ENCODE data around the gene WWC1. TPM values are rescaled to one million over a fixed set of nuclear protein-coding genes. Genes with fewer than 3 reads are reported as not detected.
A peak's percentile ranks its signal among the peaks of the same experiment; 100 is the strongest.

WWC1 gene
- total and polyA plus RNA-seq, 9 of the 15 experiments (the other 6 are each of a cell fraction or from before 2014, with no cell fraction given): under 0.01 to 0.54 (median 0.42) TPM; not detected in 6

GRCh38 chr5:168486136-168486879 is 194.9 kb downstream of the WWC1 start, which contains the start of gene RARS1 (continued):
- TF ChIP-seq, protein P1, sequence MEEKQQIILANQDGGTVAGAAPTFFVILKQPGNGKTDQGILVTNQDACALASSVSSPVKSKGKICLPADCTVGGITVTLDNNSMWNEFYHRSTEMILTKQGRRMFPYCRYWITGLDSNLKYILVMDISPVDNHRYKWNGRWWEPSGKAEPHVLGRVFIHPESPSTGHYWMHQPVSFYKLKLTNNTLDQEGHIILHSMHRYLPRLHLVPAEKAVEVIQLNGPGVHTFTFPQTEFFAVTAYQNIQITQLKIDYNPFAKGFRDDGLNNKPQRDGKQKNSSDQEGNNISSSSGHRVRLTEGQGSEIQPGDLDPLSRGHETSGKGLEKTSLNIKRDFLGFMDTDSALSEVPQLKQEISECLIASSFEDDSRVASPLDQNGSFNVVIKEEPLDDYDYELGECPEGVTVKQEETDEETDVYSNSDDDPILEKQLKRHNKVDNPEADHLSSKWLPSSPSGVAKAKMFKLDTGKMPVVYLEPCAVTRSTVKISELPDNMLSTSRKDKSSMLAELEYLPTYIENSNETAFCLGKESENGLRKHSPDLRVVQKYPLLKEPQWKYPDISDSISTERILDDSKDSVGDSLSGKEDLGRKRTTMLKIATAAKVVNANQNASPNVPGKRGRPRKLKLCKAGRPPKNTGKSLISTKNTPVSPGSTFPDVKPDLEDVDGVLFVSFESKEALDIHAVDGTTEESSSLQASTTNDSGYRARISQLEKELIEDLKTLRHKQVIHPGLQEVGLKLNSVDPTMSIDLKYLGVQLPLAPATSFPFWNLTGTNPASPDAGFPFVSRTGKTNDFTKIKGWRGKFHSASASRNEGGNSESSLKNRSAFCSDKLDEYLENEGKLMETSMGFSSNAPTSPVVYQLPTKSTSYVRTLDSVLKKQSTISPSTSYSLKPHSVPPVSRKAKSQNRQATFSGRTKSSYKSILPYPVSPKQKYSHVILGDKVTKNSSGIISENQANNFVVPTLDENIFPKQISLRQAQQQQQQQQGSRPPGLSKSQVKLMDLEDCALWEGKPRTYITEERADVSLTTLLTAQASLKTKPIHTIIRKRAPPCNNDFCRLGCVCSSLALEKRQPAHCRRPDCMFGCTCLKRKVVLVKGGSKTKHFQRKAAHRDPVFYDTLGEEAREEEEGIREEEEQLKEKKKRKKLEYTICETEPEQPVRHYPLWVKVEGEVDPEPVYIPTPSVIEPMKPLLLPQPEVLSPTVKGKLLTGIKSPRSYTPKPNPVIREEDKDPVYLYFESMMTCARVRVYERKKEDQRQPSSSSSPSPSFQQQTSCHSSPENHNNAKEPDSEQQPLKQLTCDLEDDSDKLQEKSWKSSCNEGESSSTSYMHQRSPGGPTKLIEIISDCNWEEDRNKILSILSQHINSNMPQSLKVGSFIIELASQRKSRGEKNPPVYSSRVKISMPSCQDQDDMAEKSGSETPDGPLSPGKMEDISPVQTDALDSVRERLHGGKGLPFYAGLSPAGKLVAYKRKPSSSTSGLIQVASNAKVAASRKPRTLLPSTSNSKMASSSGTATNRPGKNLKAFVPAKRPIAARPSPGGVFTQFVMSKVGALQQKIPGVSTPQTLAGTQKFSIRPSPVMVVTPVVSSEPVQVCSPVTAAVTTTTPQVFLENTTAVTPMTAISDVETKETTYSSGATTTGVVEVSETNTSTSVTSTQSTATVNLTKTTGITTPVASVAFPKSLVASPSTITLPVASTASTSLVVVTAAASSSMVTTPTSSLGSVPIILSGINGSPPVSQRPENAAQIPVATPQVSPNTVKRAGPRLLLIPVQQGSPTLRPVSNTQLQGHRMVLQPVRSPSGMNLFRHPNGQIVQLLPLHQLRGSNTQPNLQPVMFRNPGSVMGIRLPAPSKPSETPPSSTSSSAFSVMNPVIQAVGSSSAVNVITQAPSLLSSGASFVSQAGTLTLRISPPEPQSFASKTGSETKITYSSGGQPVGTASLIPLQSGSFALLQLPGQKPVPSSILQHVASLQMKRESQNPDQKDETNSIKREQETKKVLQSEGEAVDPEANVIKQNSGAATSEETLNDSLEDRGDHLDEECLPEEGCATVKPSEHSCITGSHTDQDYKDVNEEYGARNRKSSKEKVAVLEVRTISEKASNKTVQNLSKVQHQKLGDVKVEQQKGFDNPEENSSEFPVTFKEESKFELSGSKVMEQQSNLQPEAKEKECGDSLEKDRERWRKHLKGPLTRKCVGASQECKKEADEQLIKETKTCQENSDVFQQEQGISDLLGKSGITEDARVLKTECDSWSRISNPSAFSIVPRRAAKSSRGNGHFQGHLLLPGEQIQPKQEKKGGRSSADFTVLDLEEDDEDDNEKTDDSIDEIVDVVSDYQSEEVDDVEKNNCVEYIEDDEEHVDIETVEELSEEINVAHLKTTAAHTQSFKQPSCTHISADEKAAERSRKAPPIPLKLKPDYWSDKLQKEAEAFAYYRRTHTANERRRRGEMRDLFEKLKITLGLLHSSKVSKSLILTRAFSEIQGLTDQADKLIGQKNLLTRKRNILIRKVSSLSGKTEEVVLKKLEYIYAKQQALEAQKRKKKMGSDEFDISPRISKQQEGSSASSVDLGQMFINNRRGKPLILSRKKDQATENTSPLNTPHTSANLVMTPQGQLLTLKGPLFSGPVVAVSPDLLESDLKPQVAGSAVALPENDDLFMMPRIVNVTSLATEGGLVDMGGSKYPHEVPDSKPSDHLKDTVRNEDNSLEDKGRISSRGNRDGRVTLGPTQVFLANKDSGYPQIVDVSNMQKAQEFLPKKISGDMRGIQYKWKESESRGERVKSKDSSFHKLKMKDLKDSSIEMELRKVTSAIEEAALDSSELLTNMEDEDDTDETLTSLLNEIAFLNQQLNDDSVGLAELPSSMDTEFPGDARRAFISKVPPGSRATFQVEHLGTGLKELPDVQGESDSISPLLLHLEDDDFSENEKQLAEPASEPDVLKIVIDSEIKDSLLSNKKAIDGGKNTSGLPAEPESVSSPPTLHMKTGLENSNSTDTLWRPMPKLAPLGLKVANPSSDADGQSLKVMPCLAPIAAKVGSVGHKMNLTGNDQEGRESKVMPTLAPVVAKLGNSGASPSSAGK (IDR thresholded peaks at IDR 0.05): no peak
- TF ChIP-seq RBM39 (optimal IDR thresholded peaks at IDR 0.05; ENCODE audit: low read depth, low read length) (no peak), ZNF609 (CRISPR knock-in tag; IDR thresholded peaks at IDR 0.05; ENCODE audit: borderline replicate concordance) (no peak), SIN3B (IDR thresholded peaks at IDR 0.05; ENCODE audit: low read depth) (peak; percentile 89), ZKSCAN1 (IDR thresholded peaks at IDR 0.05; ENCODE audit: low read depth, low read length) (peak; percentile 31; the same call in 1 of the 2 replicates), HDAC2 (IDR thresholded peaks at IDR 0.05) (peak; percentile 74; the same call in 1 of the 2 replicates), RHOXF2B (CRISPR knock-in tag; conservative IDR thresholded peaks at IDR 0.05) (no peak), ZNF212 (CRISPR knock-in tag; IDR thresholded peaks at IDR 0.05) (no peak), KDM2B (CRISPR knock-in tag; IDR thresholded peaks at IDR 0.05) (no peak), MED1 (CRISPR knock-in tag; IDR thresholded peaks at IDR 0.05; ENCODE audit: borderline replicate concordance) (no peak), ZNF41 (CRISPR knock-in tag; conservative IDR thresholded peaks at IDR 0.05) (no peak), ZNF311 (CRISPR knock-in tag; IDR thresholded peaks at IDR 0.05) (no peak)

All from K562 (cell line).